HEK293 (cell line): ENCODE results near the gene AKR7A3.
A peak's percentile ranks its signal among the peaks of the same experiment; 100 is the strongest.
"Not testable (repeated sequence)": the region's sequence is repeated elsewhere in the genome, so short reads cannot be mapped to it uniquely, and the experiment has no call there.

Experiments used
- CTCF ChIA-PET: fragments of 350-600 bp; formaldehyde crosslinking; extraction: SDS; loops from one replicate; lab custom pipeline; 2021; ENCODE audit warnings: antibody characterized with exemption; lab: Yijun Ruan, JAX
- POLR2A ChIA-PET: fragments of 300-600 bp; formaldehyde crosslinking; extraction: SDS; loops from one replicate; lab custom pipeline; 2020; ENCODE audit warnings: antibody characterized with exemption, inconsistent platforms; lab: Yijun Ruan, JAX
- H3K27ac ChIP-seq: fragments of 200-500 bp; sonication (Bioruptor generic); 2 replicates; pipeline ENCODE4 v1.5.1; 2014; ENCODE audit warnings: low read depth, low read length, control low read depth, inconsistent platforms; ENCODE audit errors: extremely low read depth
- H3K36me3 ChIP-seq, 2 experiments: fragments of 200-500 bp in 1 of 2; sonication (Bioruptor generic) in 1 of 2; 1 replicate in 1 of 2; 2 replicates in 1 of 2; pipeline ENCODE4 v1.5.1; 2014 to 2017; ENCODE audit warnings: inconsistent platforms in 2 of 2, low read length in 2 of 2; ENCODE audit not compliant: control insufficient read depth in 2 of 2, insufficient read depth in 1 of 2
- H3K4me1 ChIP-seq: fragments of 200-500 bp; sonication (Bioruptor generic); 2 replicates; pipeline ENCODE4 v1.5.1; 2014; ENCODE audit warnings: mild to moderate bottlenecking, low read length, inconsistent platforms; ENCODE audit not compliant: control insufficient read depth, insufficient read depth
- H3K4me3 ChIP-seq: 2 replicates; pipeline ENCODE4 v1.5.1; 2011; ENCODE audit warnings: low read depth, mild to moderate bottlenecking, control low read depth, low read length, moderate library complexity
- H3K9me3 ChIP-seq: fragments of 200-500 bp; sonication (Bioruptor generic); 2 replicates; pipeline ENCODE4 v1.5.1; 2014; ENCODE audit warnings: low read depth, low read length, inconsistent platforms; ENCODE audit not compliant: control insufficient read depth, insufficient read depth
- KLF16 ChIP-seq: fragments of 450-650 bp; formaldehyde crosslinking; IDR thresholded peaks from 2 replicates; pipeline ENCODE4 v1.5.1; 2017; ENCODE audit warnings: missing biosample characterization, missing genetic modification characterization
- SCRT2 ChIP-seq: fragments of 450-650 bp; formaldehyde crosslinking; IDR thresholded peaks from 2 replicates; pipeline ENCODE4 v1.5.1; 2016; ENCODE audit warnings: missing biosample characterization, missing genetic modification characterization
- TRIM28 ChIP-seq: IDR thresholded peaks from 2 replicates; pipeline ENCODE4 v1.6.1; 2011; ENCODE audit warnings: low read length, control low read depth, borderline replicate concordance
- ZFP69B ChIP-seq: fragments of 450-650 bp; formaldehyde crosslinking; IDR thresholded peaks from 2 replicates; pipeline ENCODE4 v1.5.1; 2016; ENCODE audit warnings: missing biosample characterization, missing genetic modification characterization
- ZIC2 ChIP-seq: fragments of 450-650 bp; formaldehyde crosslinking; IDR thresholded peaks from 2 replicates; pipeline ENCODE4 v1.5.1; 2016; ENCODE audit warnings: missing biosample characterization, missing genetic modification characterization
- ZNF341 ChIP-seq: fragments of 450-650 bp; formaldehyde crosslinking; IDR thresholded peaks from 2 replicates; pipeline ENCODE4; 2016; ENCODE audit warnings: low read depth, missing biosample characterization, missing genetic modification characterization
- ZNF426 ChIP-seq: fragments of 450-650 bp; formaldehyde crosslinking; IDR thresholded peaks from 2 replicates; pipeline ENCODE4 v1.5.1; 2017; ENCODE audit warnings: missing biosample characterization, missing genetic modification characterization, mild to moderate bottlenecking, inconsistent platforms, moderate library complexity
- ZNF600 ChIP-seq: fragments of 450-650 bp; formaldehyde crosslinking; IDR thresholded peaks from 2 replicates; pipeline ENCODE4 v1.5.1; 2016; ENCODE audit warnings: missing biosample characterization, missing genetic modification characterization
- TF ChIP-seq, protein P1 (sequence below): fragments of 450-650 bp; formaldehyde crosslinking; IDR thresholded peaks from 2 replicates; pipeline ENCODE4 v1.5.1; 2016; ENCODE audit warnings: missing biosample characterization, missing genetic modification characterization
- TF ChIP-seq, protein P2 (sequence below): fragments of 450-650 bp; formaldehyde crosslinking; IDR thresholded peaks from 2 replicates; pipeline ENCODE4 v1.5.1; 2016; ENCODE audit warnings: missing biosample characterization, missing genetic modification characterization

AKR7A3 gene

GRCh38 chr1:19288324-19289241, at the start of gene AKR7A3:
TSS of gene AKR7A3 (minus strand) at chr1:19288770. CDS start at chr1:19288709, 61 bp downstream.
- peaks cover 6 to 30% of the 10 kb centered on the region in 2 experiments; a peak in 2 of 3 replicates for H3K36me3 ChIP-seq
- H3K27ac ChIP-seq, H3K4me1 ChIP-seq, H3K9me3 ChIP-seq, H3K4me3 ChIP-seq, CTCF ChIA-PET, POLR2A ChIA-PET: not testable (repeated sequence)

GRCh38 chr1:19338323-19338762, 49.8 kb upstream of the AKR7A3 start:
- Histone ChIP-seq H3K4me3 (no peak overlapping the region), H3K27ac (no peak overlapping the region), H3K9me3 (no peaks in the 10 kb centered on the region), H3K4me1 (no peaks in the 10 kb centered on the region), H3K36me3 (peaks cover 0 to 42% of the 10 kb centered on the region in 2 experiments; a peak in 2 of 3 replicates)
- ChIA-PET POLR2A (no interaction called here), CTCF (no interaction called here)
- no peak for TF ChIP-seq KLF16 (tag by site-specific recombination)
- TF ChIP-seq ZNF426 (tag by site-specific recombination), result no peak
- TF ChIP-seq ZFP69B (tag by site-specific recombination), result 0 out of 2 replicates have a peak, but pooled peaks have one; percentile 28
- TF ChIP-seq, protein P1, sequence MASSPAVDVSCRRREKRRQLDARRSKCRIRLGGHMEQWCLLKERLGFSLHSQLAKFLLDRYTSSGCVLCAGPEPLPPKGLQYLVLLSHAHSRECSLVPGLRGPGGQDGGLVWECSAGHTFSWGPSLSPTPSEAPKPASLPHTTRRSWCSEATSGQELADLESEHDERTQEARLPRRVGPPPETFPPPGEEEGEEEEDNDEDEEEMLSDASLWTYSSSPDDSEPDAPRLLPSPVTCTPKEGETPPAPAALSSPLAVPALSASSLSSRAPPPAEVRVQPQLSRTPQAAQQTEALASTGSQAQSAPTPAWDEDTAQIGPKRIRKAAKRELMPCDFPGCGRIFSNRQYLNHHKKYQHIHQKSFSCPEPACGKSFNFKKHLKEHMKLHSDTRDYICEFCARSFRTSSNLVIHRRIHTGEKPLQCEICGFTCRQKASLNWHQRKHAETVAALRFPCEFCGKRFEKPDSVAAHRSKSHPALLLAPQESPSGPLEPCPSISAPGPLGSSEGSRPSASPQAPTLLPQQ (tag by site-specific recombination), result peak; percentile 38; the same call in 1 of the 2 replicates
- TF ChIP-seq ZNF600 (tag by site-specific recombination), result 0 out of 2 replicates have a peak, but pooled peaks have one; percentile 22
- TF ChIP-seq TRIM28, result peak; percentile 85

- no peak overlapping the region for H3K27ac ChIP-seq
- TF ChIP-seq ZNF341, result no peak
- H3K4me3 ChIP-seq, result no peak overlapping the region
- CTCF ChIA-PET, result interaction anchor here (0.9 to 1.0 kb wide), 2 partner anchors 245 to 317 kb away, joined by 3 to 4 read pairs; no protein-coding TSS in a partner anchor
- H3K9me3 ChIP-seq, result no peaks in the 10 kb centered on the region
- POLR2A ChIA-PET, result no interaction called here
- peaks cover 0 to 42% of the 10 kb centered on the region in 2 experiments; a peak in 2 of 3 replicates for H3K36me3 ChIP-seq
- no peaks in the 10 kb centered on the region for H3K4me1 ChIP-seq
These were observed 48.7 kb upstream of the AKR7A3 start for GRCh38 chr1:19337289-19337688.

DNA sequence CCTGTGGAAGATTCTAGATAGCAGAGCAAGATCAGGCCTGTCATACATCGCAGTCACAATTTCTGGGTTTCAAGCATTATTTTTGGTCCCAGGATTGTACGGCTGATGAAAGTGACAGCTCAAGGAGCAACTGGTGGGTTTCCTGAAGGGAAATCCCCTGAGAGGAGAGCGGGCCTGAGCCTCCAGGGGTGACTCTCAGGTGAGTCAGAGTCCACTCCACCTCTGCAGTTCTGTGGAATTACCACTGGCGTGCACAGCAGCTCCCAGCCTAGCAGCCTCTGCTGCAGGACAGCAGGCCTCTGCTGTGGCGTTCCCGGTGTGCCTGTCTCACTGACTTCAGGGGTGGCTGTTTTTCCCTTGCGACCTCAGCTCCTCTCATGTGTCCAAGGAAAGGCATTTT, 48.0 kb upstream of the AKR7A3 start:
- ChIA-PET POLR2A (no interaction called here), CTCF (interaction anchor here (0.9 to 1.0 kb wide), 2 partner anchors 246 to 317 kb away, joined by 3 to 4 read pairs; no protein-coding TSS in a partner anchor)
- no peaks in the 10 kb centered on the region for H3K4me1 ChIP-seq
- H3K27ac ChIP-seq, result no peak overlapping the region
- no peak overlapping the region for H3K4me3 ChIP-seq
- TF ChIP-seq ZIC2 (tag by site-specific recombination), result no peak
- TF ChIP-seq SCRT2 (tag by site-specific recombination), result peak; percentile 82
- H3K36me3 ChIP-seq, result peaks cover 0 to 45% of the 10 kb centered on the region in 2 experiments; a peak in 2 of 3 replicates
- H3K9me3 ChIP-seq, result no peaks in the 10 kb centered on the region

DNA sequence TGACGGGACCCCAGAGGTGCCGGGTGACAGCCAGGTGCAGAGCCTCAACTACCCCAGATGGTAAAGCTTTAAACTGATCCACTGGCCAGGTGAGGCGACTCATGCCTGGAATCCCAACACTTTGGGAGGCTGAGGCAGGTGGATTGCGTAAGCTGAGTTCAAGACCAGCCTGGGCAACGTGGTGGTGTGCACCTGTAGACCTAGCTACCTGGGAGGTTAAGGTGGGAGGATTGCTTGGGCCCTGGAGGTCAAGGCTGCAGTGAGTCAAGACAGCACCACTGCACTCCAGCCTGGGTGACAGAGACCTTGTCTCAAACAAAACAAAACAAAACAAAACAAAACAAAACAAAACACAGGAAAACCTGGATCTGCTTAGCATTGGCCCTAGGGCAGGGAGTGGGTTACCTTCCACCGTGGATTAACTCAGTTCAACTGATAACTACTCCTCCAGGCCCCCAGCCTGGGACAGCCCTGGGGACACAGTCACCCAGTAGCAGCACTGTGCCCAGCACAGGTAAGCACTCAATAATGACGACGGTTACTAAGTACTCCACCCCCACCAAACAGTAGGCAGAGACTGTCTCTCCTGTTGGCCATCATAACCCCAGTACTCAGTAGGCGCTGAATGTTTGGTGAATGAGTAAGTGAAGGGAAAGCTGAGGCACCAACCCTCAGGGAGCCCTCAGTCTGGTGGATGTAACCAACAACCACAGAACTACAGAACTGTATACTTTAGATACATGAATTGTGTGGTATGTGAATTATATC, 45.2 kb upstream of the AKR7A3 start:
- CTCF ChIA-PET, result interaction anchor here (0.6 to 1.1 kb wide), 2 partner anchors 247 to 317 kb away, joined by 3 to 4 read pairs; no protein-coding TSS in a partner anchor

More for the DNA sequence above, 45.2 kb upstream of the AKR7A3 start:
- H3K4me1 ChIP-seq, result no peaks in the 10 kb centered on the region
- no peaks in the 10 kb centered on the region for H3K9me3 ChIP-seq
- H3K36me3 ChIP-seq, result peaks cover 4 to 53% of the 10 kb centered on the region in 2 experiments; a peak in 2 of 3 replicates
- H3K27ac ChIP-seq, result no peak overlapping the region
- POLR2A ChIA-PET, result interaction anchor here (0.5 to 0.6 kb wide), 2 partner anchors 308 to 350 kb away, joined by 3 to 13 read pairs; no protein-coding TSS in a partner anchor
- TF ChIP-seq, protein P2, sequence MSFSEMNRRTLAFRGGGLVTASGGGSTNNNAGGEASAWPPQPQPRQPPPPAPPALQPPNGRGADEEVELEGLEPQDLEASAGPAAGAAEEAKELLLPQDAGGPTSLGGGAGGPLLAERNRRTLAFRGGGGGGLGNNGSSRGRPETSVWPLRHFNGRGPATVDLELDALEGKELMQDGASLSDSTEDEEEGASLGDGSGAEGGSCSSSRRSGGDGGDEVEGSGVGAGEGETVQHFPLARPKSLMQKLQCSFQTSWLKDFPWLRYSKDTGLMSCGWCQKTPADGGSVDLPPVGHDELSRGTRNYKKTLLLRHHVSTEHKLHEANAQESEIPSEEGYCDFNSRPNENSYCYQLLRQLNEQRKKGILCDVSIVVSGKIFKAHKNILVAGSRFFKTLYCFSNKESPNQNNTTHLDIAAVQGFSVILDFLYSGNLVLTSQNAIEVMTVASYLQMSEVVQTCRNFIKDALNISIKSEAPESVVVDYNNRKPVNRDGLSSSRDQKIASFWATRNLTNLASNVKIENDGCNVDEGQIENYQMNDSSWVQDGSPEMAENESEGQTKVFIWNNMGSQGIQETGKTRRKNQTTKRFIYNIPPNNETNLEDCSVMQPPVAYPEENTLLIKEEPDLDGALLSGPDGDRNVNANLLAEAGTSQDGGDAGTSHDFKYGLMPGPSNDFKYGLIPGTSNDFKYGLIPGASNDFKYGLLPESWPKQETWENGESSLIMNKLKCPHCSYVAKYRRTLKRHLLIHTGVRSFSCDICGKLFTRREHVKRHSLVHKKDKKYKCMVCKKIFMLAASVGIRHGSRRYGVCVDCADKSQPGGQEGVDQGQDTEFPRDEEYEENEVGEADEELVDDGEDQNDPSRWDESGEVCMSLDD (tag by site-specific recombination), result no peak
- H3K4me3 ChIP-seq, result no peak overlapping the region
